A549 (cell line): ENCODE measurements around the gene LRRD1.

Experiments
- BHLHE40 ChIP-seq: IDR thresholded peaks from 2 replicates; pipeline ENCODE4 v1.6.1; 2012; ENCODE audit warnings: low read depth, low read length, inconsistent platforms
- CEBPB ChIP-seq, 2 experiments: fragments of >200 bp in 1 of 2; sonication (Bioruptor Twin) in 1 of 2; formaldehyde crosslinking in 1 of 2; IDR thresholded peaks; 2 replicates each; pipeline ENCODE4 v1.6.1; 2012 to 2016
- CTCF ChIP-seq: fragments of >200 bp; sonication (Bioruptor Twin); formaldehyde crosslinking; IDR thresholded peaks from 3 replicates; pipeline ENCODE4 v1.5.1; 2016
- ESRRA ChIP-seq: fragments of 150-350 bp; IDR thresholded peaks from 2 replicates; pipeline ENCODE4 v1.6.1; 2014; ENCODE audit warnings: mild to moderate bottlenecking, low read length, borderline replicate concordance
- HOXA7 ChIP-seq: fragments of 250-450 bp; sonication (Bioruptor Pico); IDR thresholded peaks from 2 replicates; pipeline ENCODE4 v1.5.0; 2020; ENCODE audit warnings: mild to moderate bottlenecking, moderate library complexity
- JUN ChIP-seq, 2 experiments: fragments of >200 bp; sonication (Bioruptor Twin); formaldehyde crosslinking; IDR thresholded peaks; 2 replicates in 1 of 2; 3 replicates in 1 of 2; pipeline ENCODE4 v1.6.1; 2016 to 2017
- JUNB ChIP-seq: fragments of >200 bp; sonication (Bioruptor Twin); formaldehyde crosslinking; IDR thresholded peaks from 2 replicates; pipeline ENCODE4 v1.6.1; 2016
- PBX3 ChIP-seq: IDR thresholded peaks from 2 replicates; pipeline ENCODE4 v1.6.1; 2012
- POLR2A ChIP-seq: IDR thresholded peaks from 2 replicates; pipeline ENCODE4 v1.6.1; 2012; ENCODE audit warnings: mild to moderate bottlenecking, low read length
- REST ChIP-seq: fragments of 200-600 bp; sonication (generic); IDR thresholded peaks from 2 replicates; pipeline ENCODE4 v1.6.1; 2016; ENCODE audit warnings: antibody characterized with exemption, mild to moderate bottlenecking, moderate library complexity
- RFX5 ChIP-seq: fragments of 450-650 bp; IDR thresholded peaks from 2 replicates; pipeline ENCODE4 v1.7.1; 2014; ENCODE audit warnings: antibody characterized with exemption, mild to moderate bottlenecking, moderate library complexity
- TFCP2L1 ChIP-seq: fragments of 250-450 bp; sonication (Bioruptor Pico); IDR thresholded peaks from 2 replicates; pipeline ENCODE4 v1.5.0; 2021; ENCODE audit warnings: mild to moderate bottlenecking

- TF ChIP-seq PBX3 (no peak), CTCF (no peak), RFX5 (no peak), REST (no peak), HOXA7 (CRISPR knock-in tag) (no peak), POLR2A (no peak), JUNB (no peak), ESRRA (no peak), JUN (IDR thresholded peaks at IDR 0.05) (no peak), TFCP2L1 (CRISPR knock-in tag) (no peak), BHLHE40 (no peak), CEBPB (IDR thresholded peaks at IDR 0.05) (no peak)
Observed at GRCh38 chr7:92155108-92155739, 23.7 kb downstream of the LRRD1 start.
